HG02759 (cell line): Measurements from ENCODE around the gene KCNK3.
"Not testable (repeated sequence)": the region's sequence is repeated elsewhere in the genome, so short reads cannot be mapped to it uniquely, and the experiment has no call there.

ENCODE experiments used
- ATAC-seq: cut with Tn5 transposase; IDR thresholded peaks from one replicate; pipeline ENCODE4 v1.9.1; 2021; ENCODE audit warnings: mild to moderate bottlenecking, moderate library complexity; ENCODE audit not compliant: unreplicated experiment

The KCNK3 gene

GRCh38 chr2:26692279-26692896 is at the start of gene KCNK3:
TSS of gene KCNK3 (plus strand) at chr2:26692722. CDS start at chr2:26692876, 154 bp downstream.
- no peak for ATAC-seq

- no peak for ATAC-seq
Observed at GRCh38 chr2:26644188-26644835, 48.2 kb upstream of the KCNK3 start.

GRCh38 chr2:26645762-26646161 is 46.8 kb upstream of the KCNK3 start:
- ATAC-seq: no peak

GRCh38 chr2:26646986-26647672 is 45.4 kb upstream of the KCNK3 start:
- no peak for ATAC-seq

- no peak for ATAC-seq
Observed at GRCh38 chr2:26647981-26648380, 44.5 kb upstream of the KCNK3 start.

GRCh38 chr2:26648516-26648915 is 44.0 kb upstream of the KCNK3 start:
- no peak for ATAC-seq

GRCh38 chr2:26649322-26649721 is 43.2 kb upstream of the KCNK3 start:
- ATAC-seq: no peak

GRCh38 chr2:26649992-26650712 is 42.4 kb upstream of the KCNK3 start:
- ATAC-seq: no peak

- no peak for ATAC-seq
Observed at GRCh38 chr2:26650713-26651469, 41.6 kb upstream of the KCNK3 start.

GRCh38 chr2:26651470-26651771 is 41.1 kb upstream of the KCNK3 start:
- ATAC-seq: no peak

GRCh38 chr2:26651799-26652198 is 40.7 kb upstream of the KCNK3 start:
- no peak for ATAC-seq

- ATAC-seq: no peak
Observed at GRCh38 chr2:26652361-26653041, 40.0 kb upstream of the KCNK3 start.

- no peak for ATAC-seq
Observed at GRCh38 chr2:26653207-26654060, 39.1 kb upstream of the KCNK3 start.

- ATAC-seq: no peak
Observed at GRCh38 chr2:26654061-26654340, 38.5 kb upstream of the KCNK3 start.

- ATAC-seq: not testable (repeated sequence)
Observed at GRCh38 chr2:26655120-26655519, 37.4 kb upstream of the KCNK3 start.

- no peak for ATAC-seq
Observed at GRCh38 chr2:26655611-26656195, 36.8 kb upstream of the KCNK3 start.

- no peak for ATAC-seq
Observed at GRCh38 chr2:26657265-26657664, 35.3 kb upstream of the KCNK3 start.

GRCh38 chr2:26658691-26659346 is 33.7 kb upstream of the KCNK3 start:
- ATAC-seq: no peak
